DND-41 (cell line): ENCODE measurements around the gene IGSF5.

Experiments used
- ATAC-seq: fragments of 200-7000 bp; cut with Tn5 transposase; 3 replicates; pipeline ENCODE4 v1.9.1; 2021; ENCODE audit warnings: low read depth; ENCODE audit not compliant: insufficient read depth
- DNase-seq: peaks from one replicate; pipeline ENCODE4 v3.0.0-alpha.2; 2020
- H2AFZ ChIP-seq: 2 replicates; pipeline ENCODE4 v1.6.0; 2012; ENCODE audit warnings: low read depth, low read length
- H3K27ac ChIP-seq: 2 replicates; pipeline ENCODE4 v1.5.1; 2012; ENCODE audit warnings: low read length, inconsistent platforms
- H3K27me3 ChIP-seq: fragments of 200-600 bp; sonication (generic); 2 replicates; pipeline ENCODE4 v1.6.0; 2012; ENCODE audit warnings: low read length, mild to moderate bottlenecking, inconsistent platforms; ENCODE audit not compliant: insufficient read depth, poor library complexity
- H3K36me3 ChIP-seq: 2 replicates; pipeline ENCODE4 v1.5.1; 2012; ENCODE audit warnings: low read length, inconsistent platforms; ENCODE audit not compliant: insufficient read depth
- H3K4me1 ChIP-seq: 2 replicates; pipeline ENCODE4 v1.5.1; 2012; ENCODE audit warnings: mild to moderate bottlenecking, low read length; ENCODE audit not compliant: insufficient read depth
- H3K4me2 ChIP-seq: 2 replicates; pipeline ENCODE4 v1.6.0; 2012; ENCODE audit warnings: mild to moderate bottlenecking, moderate library complexity, low read length, inconsistent platforms; ENCODE audit not compliant: insufficient read depth
- H3K4me3 ChIP-seq, 2 experiments: fragments of 200-600 bp in 1 of 2; shearing (Covaris generic) in 1 of 2; 2 replicates each; pipeline ENCODE4 v1.5.1; 2012 to 2016; ENCODE audit warnings: inconsistent platforms in 2 of 2, low read length in 2 of 2, mild to moderate bottlenecking in 2 of 2, low read depth in 1 of 2, moderate library complexity in 1 of 2
- H3K79me2 ChIP-seq: 2 replicates; pipeline ENCODE4 v1.6.0; 2012; ENCODE audit warnings: low read length, inconsistent platforms; ENCODE audit not compliant: insufficient read depth
- H3K9ac ChIP-seq: 2 replicates; pipeline ENCODE4 v1.6.0; 2012; ENCODE audit warnings: low read depth, mild to moderate bottlenecking, inconsistent platforms, low read length, moderate library complexity
- H3K9me3 ChIP-seq: 2 replicates; pipeline ENCODE4 v1.5.1; 2012; ENCODE audit warnings: low read length, moderate library complexity, mild to moderate bottlenecking, inconsistent platforms; ENCODE audit not compliant: insufficient read depth, severe bottlenecking
- H4K20me1 ChIP-seq: 2 replicates; pipeline ENCODE4 v1.6.0; 2012; ENCODE audit warnings: low read length; ENCODE audit not compliant: insufficient read depth
- EZH2 ChIP-seq: IDR thresholded peaks from 3 replicates; pipeline ENCODE4 v1.6.1; 2012; ENCODE audit warnings: borderline replicate concordance, low read depth, mild to moderate bottlenecking, moderate library complexity, low read length, inconsistent platforms; ENCODE audit not compliant: severe bottlenecking
- TF ChIP-seq, protein P1 (sequence below): IDR thresholded peaks from 2 replicates; pipeline ENCODE4 v1.5.1; 2012; ENCODE audit warnings: borderline replicate concordance, low read length, moderate library complexity, mild to moderate bottlenecking; ENCODE audit not compliant: poor library complexity, severe bottlenecking; ENCODE audit errors: extremely low read depth

IGSF5 gene

DNA sequence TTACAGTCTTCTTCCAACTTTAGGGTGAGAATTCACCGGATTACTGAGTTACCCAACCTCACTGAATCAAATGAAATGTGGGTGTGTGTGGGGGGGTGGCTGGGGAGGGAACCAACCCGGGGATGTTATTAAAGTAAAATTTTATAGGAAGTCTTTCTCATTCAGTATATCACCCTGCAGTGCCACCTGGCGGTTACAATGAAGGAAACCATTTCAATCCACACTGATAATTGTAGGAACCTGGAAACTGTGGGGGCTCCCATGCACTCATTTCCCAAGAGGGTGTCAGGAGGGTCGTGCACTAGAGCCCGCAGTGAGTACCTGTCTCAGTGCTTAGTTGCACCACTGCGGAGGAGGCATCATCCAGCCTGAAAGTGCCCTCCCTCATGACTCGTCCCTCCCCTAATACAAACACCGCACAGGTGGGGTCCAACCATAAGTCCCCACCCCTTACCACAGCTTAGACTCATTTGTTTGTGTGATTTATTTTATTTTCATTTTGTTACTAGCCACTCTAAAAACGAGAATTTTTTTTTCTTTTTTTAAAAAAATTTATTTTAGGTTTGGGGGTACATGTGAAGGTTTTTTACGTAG, 29.1 kb upstream of the IGSF5 start:
- Histone ChIP-seq H3K36me3 (no peaks in the 10 kb centered on the region), H3K4me1 (no peaks in the 10 kb centered on the region), H3K27me3 (no peaks in the 10 kb centered on the region), H3K9me3 (no peaks in the 10 kb centered on the region), H4K20me1 (no peaks in the 10 kb centered on the region), H3K9ac (no peak overlapping the region), H3K27ac (no peak overlapping the region), H2AFZ (no peak overlapping the region), H3K4me2 (no peak overlapping the region), H3K79me2 (no peaks in the 10 kb centered on the region), H3K4me3 (no peak overlapping the region)
- ATAC-seq (peak; percentile 60; the same call in 1 of the 3 replicates), DNase-seq (peak; percentile 54)
- TF ChIP-seq, protein P1, sequence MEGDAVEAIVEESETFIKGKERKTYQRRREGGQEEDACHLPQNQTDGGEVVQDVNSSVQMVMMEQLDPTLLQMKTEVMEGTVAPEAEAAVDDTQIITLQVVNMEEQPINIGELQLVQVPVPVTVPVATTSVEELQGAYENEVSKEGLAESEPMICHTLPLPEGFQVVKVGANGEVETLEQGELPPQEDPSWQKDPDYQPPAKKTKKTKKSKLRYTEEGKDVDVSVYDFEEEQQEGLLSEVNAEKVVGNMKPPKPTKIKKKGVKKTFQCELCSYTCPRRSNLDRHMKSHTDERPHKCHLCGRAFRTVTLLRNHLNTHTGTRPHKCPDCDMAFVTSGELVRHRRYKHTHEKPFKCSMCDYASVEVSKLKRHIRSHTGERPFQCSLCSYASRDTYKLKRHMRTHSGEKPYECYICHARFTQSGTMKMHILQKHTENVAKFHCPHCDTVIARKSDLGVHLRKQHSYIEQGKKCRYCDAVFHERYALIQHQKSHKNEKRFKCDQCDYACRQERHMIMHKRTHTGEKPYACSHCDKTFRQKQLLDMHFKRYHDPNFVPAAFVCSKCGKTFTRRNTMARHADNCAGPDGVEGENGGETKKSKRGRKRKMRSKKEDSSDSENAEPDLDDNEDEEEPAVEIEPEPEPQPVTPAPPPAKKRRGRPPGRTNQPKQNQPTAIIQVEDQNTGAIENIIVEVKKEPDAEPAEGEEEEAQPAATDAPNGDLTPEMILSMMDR = peak; percentile 75
- no peak for TF ChIP-seq EZH2

DNA sequence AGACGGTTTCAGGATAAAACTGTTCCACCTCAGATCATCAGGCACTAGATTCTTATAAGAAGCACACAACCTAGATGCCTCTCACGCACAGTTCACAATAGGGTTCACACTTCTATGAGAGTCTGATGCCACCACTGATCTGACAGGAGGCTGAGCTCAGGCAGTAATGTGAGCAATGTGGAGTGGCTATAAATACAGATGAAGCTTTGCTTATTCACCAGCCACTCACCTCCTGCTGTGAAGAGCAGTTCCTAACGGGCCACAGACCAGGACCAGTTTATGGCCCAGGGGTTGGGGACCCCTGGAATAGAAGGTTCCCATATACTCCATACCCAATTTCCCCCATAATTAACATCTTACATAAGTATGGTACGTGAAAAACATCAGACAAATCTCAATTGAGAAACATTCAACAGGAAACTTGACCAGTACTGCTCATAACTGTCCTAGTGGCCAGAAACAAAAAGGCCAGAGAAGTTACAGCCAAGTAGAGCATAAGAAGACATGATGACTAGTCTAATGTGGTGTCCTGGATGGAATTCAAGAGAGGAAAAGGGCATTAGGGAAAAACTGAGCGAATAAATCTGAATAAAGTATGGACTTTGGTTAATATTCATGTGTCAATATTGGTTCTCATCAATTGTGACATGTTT, 24.7 kb upstream of the IGSF5 start:
- no peak for ATAC-seq
- Histone ChIP-seq H3K4me1 (no peaks in the 10 kb centered on the region), H4K20me1 (no peaks in the 10 kb centered on the region), H2AFZ (no peak overlapping the region), H3K4me3 (no peak overlapping the region), H3K36me3 (no peaks in the 10 kb centered on the region), H3K27ac (no peak overlapping the region), H3K27me3 (peaks cover 5% of the 10 kb centered on the region), H3K9me3 (no peaks in the 10 kb centered on the region), H3K9ac (no peak overlapping the region), H3K79me2 (no peaks in the 10 kb centered on the region), H3K4me2 (no peak overlapping the region)
- TF ChIP-seq, protein P1 = no peak
- TF ChIP-seq EZH2 = no peak
- no peak for DNase-seq

DNA sequence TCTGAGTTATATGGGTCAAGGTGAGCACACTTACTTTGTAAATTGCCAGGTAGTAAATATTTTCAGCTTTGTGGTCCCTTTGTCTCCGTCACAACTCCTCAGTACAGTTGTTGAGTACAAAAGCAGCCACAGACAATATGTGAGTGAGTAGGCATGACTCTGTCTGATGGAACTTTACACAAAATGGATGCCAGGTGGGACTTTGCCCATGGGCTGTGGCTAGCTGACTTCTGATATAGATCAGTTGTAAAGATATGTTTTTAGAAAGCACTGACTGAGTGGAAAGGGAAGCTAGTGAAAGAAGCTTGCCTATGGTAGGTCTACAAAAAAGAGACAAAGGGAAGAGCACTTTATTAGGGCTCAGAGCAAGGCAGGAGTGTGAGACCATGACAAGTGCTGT, 23.1 kb upstream of the IGSF5 start:
- ATAC-seq (no peak), DNase-seq (no peak)
- Histone ChIP-seq H2AFZ (no peak overlapping the region), H3K27me3 (peaks cover 5% of the 10 kb centered on the region), H3K27ac (no peak overlapping the region), H3K4me2 (no peak overlapping the region), H3K4me1 (no peaks in the 10 kb centered on the region), H3K9me3 (no peaks in the 10 kb centered on the region), H3K4me3 (no peak overlapping the region), H3K9ac (no peak overlapping the region), H3K79me2 (no peaks in the 10 kb centered on the region), H4K20me1 (no peaks in the 10 kb centered on the region), H3K36me3 (no peaks in the 10 kb centered on the region)
- TF ChIP-seq, protein P1 = no peak
- no peak for TF ChIP-seq EZH2
